Activated CD4-positive, alpha-beta T cell treated with anti-CD3 and anti-CD28 coated beads for 24 hours (primary cell): ENCODE data around the gene WFS1.

Experiments
- DNase-seq, 2 donors: peaks; one replicate each; pipeline ENCODE4 v3.0.0-alpha.2; 2020; ENCODE audit warnings: low read depth in 2 of 2

The WFS1 gene

GRCh38 chr4:6235901-6236640 is 33.6 kb upstream of the WFS1 start:
- no peak for DNase-seq

DNA sequence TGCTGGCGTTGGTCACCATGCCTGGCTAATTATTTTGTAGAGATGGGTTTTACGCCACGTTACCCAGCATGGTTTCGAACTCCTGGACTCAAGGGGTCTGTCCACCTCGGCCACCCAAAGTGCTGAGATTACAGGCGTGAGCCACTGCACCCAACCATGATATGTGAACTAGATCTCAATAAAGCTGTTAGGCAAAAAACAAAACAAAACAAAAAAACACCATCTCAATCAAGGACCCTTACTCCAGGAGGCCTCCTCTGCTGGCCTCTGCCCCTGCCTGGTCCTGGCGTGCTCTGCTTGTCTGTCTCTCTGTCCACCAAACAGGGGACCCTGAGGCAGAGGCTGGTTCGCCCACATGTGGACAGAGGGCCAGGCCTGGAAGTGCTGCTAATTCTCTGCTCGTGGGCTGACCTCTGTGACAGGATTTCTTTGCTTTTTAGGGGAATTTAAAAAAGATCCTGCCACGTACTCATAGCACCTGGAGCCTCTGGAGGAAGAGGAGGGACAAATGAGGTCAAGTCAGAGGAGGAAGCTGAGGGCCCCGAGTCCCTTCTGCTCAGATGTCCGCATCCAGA is 32.7 kb upstream of the WFS1 start:
- no peak for DNase-seq

DNA sequence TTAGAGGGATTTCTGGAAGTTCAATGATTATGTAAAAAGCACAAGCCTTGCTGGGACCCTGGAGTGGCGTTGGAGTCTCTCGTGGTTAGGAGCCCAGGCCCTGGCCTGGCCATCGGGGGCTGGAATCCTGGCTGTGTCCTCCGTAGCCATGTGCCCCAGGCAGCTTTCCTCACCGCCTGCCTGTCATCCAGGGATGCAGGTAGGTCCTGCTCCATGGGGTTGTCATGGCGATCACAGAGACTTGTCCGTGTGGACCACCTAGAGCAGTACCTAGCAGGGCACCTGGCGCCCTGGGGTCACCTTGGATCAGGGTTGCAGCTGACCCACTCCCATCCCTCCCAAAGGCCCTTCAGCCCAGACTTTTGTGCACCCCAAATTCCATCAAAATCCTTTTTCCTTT is 30.2 kb upstream of the WFS1 start:
- no peak for DNase-seq

DNA sequence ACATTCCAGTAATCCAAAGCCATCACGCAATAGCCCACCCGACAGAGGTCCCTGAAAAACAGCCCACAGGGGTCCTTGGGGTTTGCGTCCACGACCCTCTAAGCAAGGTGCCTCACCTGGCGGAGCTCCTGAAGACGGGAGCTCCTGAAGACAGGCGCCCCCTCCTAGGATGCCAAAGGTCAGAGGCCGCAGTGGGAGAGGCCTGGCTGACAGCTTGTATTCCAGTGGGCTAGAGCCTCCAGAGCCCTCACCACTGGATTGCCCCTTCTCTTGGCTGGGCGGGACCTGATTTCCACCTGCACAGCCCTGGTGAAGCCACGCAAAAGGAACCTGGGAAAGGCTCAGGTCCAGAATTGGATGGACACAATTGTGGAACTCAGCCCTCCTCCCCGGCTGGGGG is 29.7 kb upstream of the WFS1 start:
- DNase-seq = no peak

DNA sequence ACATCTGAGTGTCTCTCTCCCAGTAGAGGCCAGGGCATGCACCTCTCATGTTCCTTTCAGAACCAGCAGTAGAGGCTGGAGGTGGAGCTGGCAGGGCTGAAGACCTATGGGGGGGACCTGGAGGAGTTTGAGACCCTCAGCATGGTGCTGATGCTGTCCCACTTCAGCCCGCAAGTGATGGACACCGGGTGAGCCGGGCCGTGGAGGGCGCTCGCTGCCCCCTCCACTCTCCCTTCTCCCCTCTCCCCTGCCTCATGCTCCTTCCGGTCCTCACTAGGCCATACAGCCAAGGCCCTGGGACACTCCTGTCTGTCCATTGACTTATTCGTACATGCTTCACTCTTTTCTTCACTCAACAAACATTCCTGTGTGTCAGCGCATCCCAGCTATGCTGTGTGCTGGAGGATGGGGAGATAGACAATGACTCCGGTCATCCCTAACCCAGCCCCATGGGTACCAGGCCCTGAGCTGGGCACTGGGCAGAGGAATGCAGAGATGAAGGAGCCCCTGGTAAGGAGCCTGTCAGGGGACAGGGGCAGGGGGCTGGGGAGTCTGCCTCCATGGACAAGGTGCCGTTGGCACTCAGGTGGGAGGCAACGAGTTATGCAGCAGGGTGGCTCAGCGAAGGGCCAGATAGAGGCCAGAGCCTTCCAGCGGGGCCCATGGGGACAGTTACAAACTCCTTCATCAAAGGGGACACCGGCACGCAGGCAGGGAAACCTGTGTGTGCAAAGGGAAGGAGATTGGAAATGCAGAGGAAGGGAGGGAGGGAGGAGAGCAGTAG is 28.4 kb upstream of the WFS1 start:
- DNase-seq = no peak

- no peak for DNase-seq
Observed at GRCh38 chr4:6242271-6243029, 27.2 kb upstream of the WFS1 start.

GRCh38 chr4:6245246-6246169 is 24.1 kb upstream of the WFS1 start:
- DNase-seq = no peak

- no peak for DNase-seq
Observed at GRCh38 chr4:6246170-6246634, 23.4 kb upstream of the WFS1 start.

GRCh38 chr4:6248394-6248793 is 21.3 kb upstream of the WFS1 start:
- DNase-seq = no peak

DNA sequence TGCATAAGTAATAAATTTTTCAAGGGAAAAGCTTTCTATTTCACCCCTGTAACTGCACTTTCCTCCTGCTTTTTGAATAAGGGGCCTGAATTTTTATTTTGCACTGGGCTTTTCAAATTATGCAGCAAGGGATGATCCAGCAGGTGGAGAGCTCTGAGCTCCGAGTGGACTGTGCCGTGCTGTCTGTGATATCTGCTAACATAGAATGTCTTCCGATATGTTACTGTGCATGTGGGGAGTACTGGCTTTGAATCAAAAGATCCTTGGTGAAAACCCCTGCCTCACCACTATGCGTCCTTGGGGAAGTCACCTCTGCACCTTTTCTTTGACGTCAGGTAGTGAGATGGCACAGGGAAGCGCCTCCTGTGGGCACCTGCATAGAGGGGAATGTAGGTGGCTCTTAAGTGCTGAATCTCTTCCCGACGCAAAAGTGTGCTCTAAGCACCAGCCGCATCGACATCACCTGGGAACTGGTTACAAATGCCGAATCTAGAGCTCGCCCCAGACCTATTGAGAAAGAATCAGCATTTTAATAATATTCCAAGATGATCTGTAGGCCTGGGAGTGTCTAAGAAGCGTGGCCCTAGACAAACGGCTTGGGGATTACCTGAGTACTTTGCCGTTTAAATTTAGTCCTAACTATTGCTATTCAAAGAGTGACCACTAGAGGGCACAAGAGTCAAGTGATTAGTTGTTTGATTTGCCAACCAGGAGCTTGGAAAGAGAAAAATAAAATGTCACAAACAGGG is 19.2 kb upstream of the WFS1 start:
- DNase-seq = peak in 1 of 2 donors; percentile 29

GRCh38 chr4:6250984-6251295 is 18.7 kb upstream of the WFS1 start:
- DNase-seq = no peak

DNA sequence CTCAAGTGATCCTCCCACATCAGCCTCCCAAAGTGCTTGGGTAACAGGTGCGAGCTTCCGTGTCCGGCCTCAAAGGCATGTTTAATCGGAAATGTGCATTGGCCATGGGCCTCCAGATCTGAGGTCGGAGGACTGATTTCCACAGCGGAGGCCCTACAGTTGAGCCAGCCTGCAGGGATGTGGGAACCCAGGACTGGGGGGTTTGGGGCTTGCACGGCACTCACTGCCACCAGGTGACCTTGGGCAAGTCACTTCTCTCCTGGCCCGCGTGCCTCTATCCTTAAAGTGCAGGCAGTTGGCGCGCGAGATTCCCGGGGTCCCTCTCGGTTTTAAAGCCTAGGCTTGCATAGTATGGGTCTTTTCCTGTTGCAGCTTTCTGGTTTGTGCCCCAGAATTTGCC is 18.3 kb upstream of the WFS1 start:
- no peak for DNase-seq

DNA sequence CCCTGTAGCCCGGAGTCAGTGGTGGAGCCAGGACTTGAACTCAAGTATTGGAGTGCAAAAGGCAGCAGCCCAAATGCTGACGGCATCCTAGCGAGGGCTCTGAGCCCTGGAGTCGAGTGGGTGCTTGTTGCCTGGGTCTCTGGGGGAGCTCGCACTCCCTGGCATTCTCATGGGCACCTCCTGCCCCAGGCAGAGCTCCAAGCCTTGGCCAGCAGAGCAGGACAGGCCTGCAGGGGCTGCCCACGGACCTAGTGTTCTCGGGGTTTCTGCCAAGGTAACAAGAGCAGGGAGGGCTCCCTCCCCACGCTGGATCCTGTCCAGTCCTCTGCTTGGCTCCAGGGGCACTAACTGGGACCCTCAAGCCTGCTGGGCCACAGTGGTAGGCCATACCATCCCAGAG is 17.6 kb upstream of the WFS1 start:
- DNase-seq = no peak

GRCh38 chr4:6253111-6253510 is 16.5 kb upstream of the WFS1 start:
- DNase-seq = no peak

DNA sequence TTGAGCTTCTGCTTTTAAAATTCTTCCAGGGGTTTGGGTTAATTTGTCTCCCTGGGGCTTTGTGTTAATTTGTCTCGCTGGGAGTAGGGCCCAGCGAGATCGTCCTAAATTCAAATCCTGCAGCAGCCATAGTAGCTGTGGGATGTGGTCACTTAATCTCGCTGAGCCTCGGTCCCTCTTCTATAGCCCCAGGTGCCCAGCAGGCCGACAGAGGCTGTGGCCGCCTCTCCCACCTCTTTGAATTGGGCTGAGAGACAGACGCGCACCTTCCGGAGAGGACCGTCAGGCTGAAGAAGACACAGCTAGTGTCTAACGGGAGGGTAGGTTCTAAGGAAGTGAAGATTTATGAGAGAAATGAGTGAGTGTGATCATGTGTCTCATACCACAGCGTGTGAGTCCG is 15.7 kb upstream of the WFS1 start:
- no peak for DNase-seq

- no peak for DNase-seq
Observed at GRCh38 chr4:6256141-6256540, 13.5 kb upstream of the WFS1 start.

GRCh38 chr4:6257247-6258025 is 12.2 kb upstream of the WFS1 start:
- no peak for DNase-seq

DNA sequence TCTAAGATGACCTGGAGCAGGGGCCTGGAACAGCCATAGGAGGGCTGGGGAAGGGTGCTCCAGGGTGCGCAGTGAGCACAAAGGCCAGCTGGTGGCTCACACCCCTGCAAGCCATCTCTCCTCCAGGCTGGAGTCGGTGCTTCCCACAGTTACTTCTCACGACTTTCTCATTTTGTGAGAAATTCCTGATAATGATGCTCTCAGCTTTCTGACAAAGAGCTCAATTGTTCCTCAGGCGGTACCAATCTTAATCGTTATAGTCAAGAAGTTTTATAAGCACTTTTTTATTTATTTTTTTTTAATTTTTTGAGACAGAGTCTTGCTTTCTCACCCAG is 11.7 kb upstream of the WFS1 start:
- no peak for DNase-seq

GRCh38 chr4:6258741-6259140 is 10.9 kb upstream of the WFS1 start:
- no peak for DNase-seq

DNA sequence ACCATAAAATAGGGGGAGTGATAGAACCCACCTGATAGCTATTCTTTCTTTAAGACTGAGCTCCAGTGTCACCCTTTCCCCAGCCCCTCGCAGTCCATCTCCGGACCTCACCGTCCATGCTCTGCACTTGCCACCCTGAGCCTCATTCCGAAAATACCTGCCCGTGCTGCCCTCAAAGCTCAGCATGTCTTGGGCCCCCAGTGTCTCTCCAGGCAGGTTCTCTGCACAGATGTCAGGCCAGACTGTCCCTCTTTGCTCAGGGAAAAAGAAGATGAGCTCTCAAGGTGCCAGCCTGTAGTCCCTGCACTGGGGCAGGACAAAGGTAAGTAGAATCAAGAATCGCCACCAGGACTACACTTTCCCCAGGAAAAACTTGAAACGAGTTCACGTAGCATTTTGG is 9.8 kb upstream of the WFS1 start:
- DNase-seq = no peak
